ENCODE data around the gene DTNB.
A peak's percentile ranks its signal among the peaks of the same experiment; 100 is the strongest.
"Not testable (repeated sequence)": the region's sequence is repeated elsewhere in the genome, so short reads cannot be mapped to it uniquely, and the experiment has no call there.

DTNB gene

GRCh38 chr2:25416674-25417073 is 256.7 kb downstream of the DTNB start:
- TF ChIP-seq CTCF (IDR thresholded peaks at IDR 0.05; ENCODE audit: insufficient read depth, low read length, poor library complexity, severe bottlenecking) (no peak), EZH2phosphoT487 (conservative IDR thresholded peaks at IDR 0.05; ENCODE audit: low read length) (no peak)
- H3K9me2 ChIP-seq (replicated peaks; ENCODE audit: insufficient read depth, low read length), result no peaks in the 10 kb centered on the region
- no peak overlapping the region for H3K4me3 ChIP-seq (ENCODE audit: insufficient read depth, low read length, poor library complexity, severe bottlenecking)
- no peak overlapping the region for H3K4me2 ChIP-seq (ENCODE audit: low read depth, low read length, poor library complexity, severe bottlenecking)
- no peaks in the 10 kb centered on the region for H3K79me2 ChIP-seq (ENCODE audit: insufficient read depth, low read length)
- no peaks in the 10 kb centered on the region for H3K9me3 ChIP-seq (ENCODE audit: insufficient read depth, low read length)
- H3K27me3 ChIP-seq (ENCODE audit: low read length), result no peaks in the 10 kb centered on the region
- H4K20me1 ChIP-seq (ENCODE audit: low read depth, low read length), result no peaks in the 10 kb centered on the region
- H3K27ac ChIP-seq (ENCODE audit: low read depth, low read length), result peak overlapping the region; percentile 91
- H3K36me3 ChIP-seq (ENCODE audit: low read length), result no peaks in the 10 kb centered on the region
- H2AFZ ChIP-seq (ENCODE audit: low read depth, low read length, severe bottlenecking), result no peak overlapping the region
- H3K9ac ChIP-seq (ENCODE audit: low read length), result no peak overlapping the region
- peaks cover 50% of the 10 kb centered on the region for H3F3A ChIP-seq (ENCODE audit: insufficient read depth)

GRCh38 chr2:25414781-25415180 is 258.6 kb downstream of the DTNB start:
- Histone ChIP-seq H3K27ac (ENCODE audit: low read depth, low read length) (no peak overlapping the region), H2AFZ (ENCODE audit: low read depth, low read length, severe bottlenecking) (no peak overlapping the region), H3K4me3 (ENCODE audit: insufficient read depth, low read length, poor library complexity, severe bottlenecking) (no peak overlapping the region), H3K9me2 (replicated peaks; ENCODE audit: insufficient read depth, low read length) (no peaks in the 10 kb centered on the region), H3K9ac (ENCODE audit: low read length) (no peak overlapping the region), H3K36me3 (ENCODE audit: low read length) (no peaks in the 10 kb centered on the region), H4K20me1 (ENCODE audit: low read depth, low read length) (no peaks in the 10 kb centered on the region), H3K79me2 (ENCODE audit: insufficient read depth, low read length) (no peaks in the 10 kb centered on the region), H3K27me3 (ENCODE audit: low read length) (no peaks in the 10 kb centered on the region), H3F3A (ENCODE audit: insufficient read depth) (peaks cover 49% of the 10 kb centered on the region), H3K4me2 (ENCODE audit: low read depth, low read length, poor library complexity, severe bottlenecking) (no peak overlapping the region), H3K9me3 (ENCODE audit: insufficient read depth, low read length) (no peaks in the 10 kb centered on the region)
- TF ChIP-seq EZH2phosphoT487 (conservative IDR thresholded peaks at IDR 0.05; ENCODE audit: low read length), result no peak
- no peak for TF ChIP-seq CTCF (IDR thresholded peaks at IDR 0.05; ENCODE audit: insufficient read depth, low read length, poor library complexity, severe bottlenecking)

- H3K27me3 ChIP-seq (ENCODE audit: low read length); H3K9me2 ChIP-seq (replicated peaks; ENCODE audit: insufficient read depth, low read length); H2AFZ ChIP-seq (ENCODE audit: low read depth, low read length, severe bottlenecking); H3K4me2 ChIP-seq (ENCODE audit: low read depth, low read length, poor library complexity, severe bottlenecking); H3K4me3 ChIP-seq (ENCODE audit: insufficient read depth, low read length, poor library complexity, severe bottlenecking); H4K20me1 ChIP-seq (ENCODE audit: low read depth, low read length); H3K36me3 ChIP-seq (ENCODE audit: low read length); H3K27ac ChIP-seq (ENCODE audit: low read depth, low read length); H3K9ac ChIP-seq (ENCODE audit: low read length); H3K79me2 ChIP-seq (ENCODE audit: insufficient read depth, low read length); H3K9me3 ChIP-seq (ENCODE audit: insufficient read depth, low read length): not testable (repeated sequence)
- peaks cover 49% of the 10 kb centered on the region for H3F3A ChIP-seq (ENCODE audit: insufficient read depth)
These were observed 260.0 kb downstream of the DTNB start for GRCh38 chr2:25413409-25413808.

GRCh38 chr2:25411753-25412152 is 261.6 kb downstream of the DTNB start:
- H3K9ac ChIP-seq (ENCODE audit: low read length), result no peak overlapping the region
- no peaks in the 10 kb centered on the region for H3K36me3 ChIP-seq (ENCODE audit: low read length)
- no peak overlapping the region for H2AFZ ChIP-seq (ENCODE audit: low read depth, low read length, severe bottlenecking)
- H3K4me3 ChIP-seq (ENCODE audit: insufficient read depth, low read length, poor library complexity, severe bottlenecking), result no peak overlapping the region
- H3K9me3 ChIP-seq (ENCODE audit: insufficient read depth, low read length), result no peaks in the 10 kb centered on the region
- peak overlapping the region; percentile 56 for H3K27ac ChIP-seq (ENCODE audit: low read depth, low read length)
- no peaks in the 10 kb centered on the region for H3K79me2 ChIP-seq (ENCODE audit: insufficient read depth, low read length)
- no peaks in the 10 kb centered on the region for H4K20me1 ChIP-seq (ENCODE audit: low read depth, low read length)
- TF ChIP-seq CTCF (IDR thresholded peaks at IDR 0.05; ENCODE audit: insufficient read depth, low read length, poor library complexity, severe bottlenecking) (no peak), EZH2phosphoT487 (conservative IDR thresholded peaks at IDR 0.05; ENCODE audit: low read length) (no peak)
- H3F3A ChIP-seq (ENCODE audit: insufficient read depth), result peaks cover 53% of the 10 kb centered on the region
- H3K27me3 ChIP-seq (ENCODE audit: low read length), result no peaks in the 10 kb centered on the region
- H3K9me2 ChIP-seq (replicated peaks; ENCODE audit: insufficient read depth, low read length), result no peaks in the 10 kb centered on the region
- H3K4me2 ChIP-seq (ENCODE audit: low read depth, low read length, poor library complexity, severe bottlenecking), result peak overlapping the region; percentile 42
